GM18951 (cell line): ENCODE results near the gene NFATC1.

Source experiments
- POLR2A ChIP-seq: IDR thresholded peaks from 4 replicates; pipeline ENCODE4 v1.6.1; 2011; ENCODE audit warnings: mild to moderate bottlenecking; ENCODE audit not compliant: insufficient read length, insufficient read depth; ENCODE audit errors: extremely low read depth
- in situ Hi-C: fragments of 300-500 bp; cut with MboI; formaldehyde crosslinking; loops from one replicate; pipeline ENCODE4 v1.12.0; 2022; ENCODE audit warnings: low sequenced_read_pairs, mixed read lengths, inconsistent platforms; ENCODE audit not compliant: unreplicated experiment

The NFATC1 gene

GRCh38 chr18:79379251-79379905 lies 16.4 kb upstream of the NFATC1 start:
- in situ Hi-C loops, result loop anchor here (5.0 kb wide), 2 partner anchors 153 to 263 kb away; no protein-coding TSS in a partner anchor
- TF ChIP-seq POLR2A, result no peak

DNA sequence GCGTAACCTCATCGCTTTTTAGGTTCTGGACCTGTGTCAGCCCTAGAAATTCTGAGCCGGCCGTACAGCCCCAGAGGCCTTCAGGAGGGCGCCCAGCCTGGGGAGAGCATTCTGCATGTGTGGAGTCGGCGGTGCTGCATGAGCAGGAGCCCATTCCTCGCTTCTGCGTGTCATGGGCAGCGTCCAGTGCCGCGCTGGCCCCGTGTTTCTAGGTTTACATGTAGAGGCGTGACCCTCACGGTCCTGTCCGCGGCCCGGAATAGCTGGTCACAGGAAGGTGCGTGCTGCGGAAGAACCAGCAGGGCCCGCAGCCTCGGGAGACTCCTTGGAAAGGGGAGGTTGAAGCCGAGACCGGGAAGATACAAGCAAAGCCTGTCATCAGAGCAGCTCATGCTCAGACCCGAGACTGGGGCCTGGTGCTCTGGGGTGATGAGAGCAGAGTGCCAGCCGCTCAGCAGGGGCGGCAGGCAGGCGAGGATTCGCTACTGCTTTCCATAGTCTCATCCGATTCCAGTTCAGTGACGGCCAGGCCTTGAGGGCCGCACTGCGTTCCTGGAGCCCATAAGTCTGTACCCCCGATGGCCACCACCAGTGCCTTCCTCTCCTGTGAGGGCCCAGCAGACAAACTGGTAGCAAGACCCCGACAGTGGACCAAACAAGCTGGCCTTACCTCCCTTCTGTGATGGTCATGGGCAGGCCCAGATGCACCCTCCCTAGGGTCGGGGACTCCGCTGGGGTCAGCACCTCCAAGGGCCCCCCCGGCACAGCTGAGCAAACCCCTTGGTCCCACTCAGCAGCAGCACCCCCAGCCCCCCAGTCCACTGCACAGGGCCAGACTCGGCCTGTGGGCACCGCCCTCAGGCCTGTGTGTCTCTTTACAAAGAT lies 15.6 kb upstream of the NFATC1 start:
- in situ Hi-C loops, result loop anchor here (5.0 kb wide), 2 partner anchors 152 to 262 kb away; no protein-coding TSS in a partner anchor
- no peak for TF ChIP-seq POLR2A

- no peak for TF ChIP-seq POLR2A
- in situ Hi-C loops, result no loop called here
Measured at GRCh38 chr18:79380816-79381806, 14.6 kb upstream of the NFATC1 start.

DNA sequence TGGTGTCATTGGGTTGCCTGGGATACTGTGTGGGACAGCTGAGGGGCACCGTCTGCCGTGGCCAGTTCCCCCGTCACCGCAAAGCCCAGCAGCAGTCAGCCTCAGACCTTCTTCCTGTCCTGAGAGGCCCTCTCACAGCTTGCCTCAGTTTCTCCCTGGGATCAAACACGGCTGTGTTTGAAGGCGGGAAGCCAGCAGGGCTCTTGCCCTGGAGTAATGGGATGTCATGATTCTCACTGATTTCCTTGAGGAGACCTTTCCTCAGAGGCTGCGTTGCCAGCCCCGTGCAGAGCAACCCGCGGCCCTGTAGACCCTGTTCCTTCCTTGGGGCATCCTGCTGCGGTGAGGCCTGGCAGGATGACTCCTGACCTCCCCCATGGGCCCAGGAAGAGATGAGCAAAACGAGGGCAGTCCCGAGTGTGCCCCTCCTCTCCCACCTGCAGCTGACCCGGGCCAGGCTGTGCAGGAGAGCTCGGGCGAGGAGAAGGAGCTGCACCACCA lies 13.9 kb upstream of the NFATC1 start:
- TF ChIP-seq POLR2A, result no peak
- in situ Hi-C loops, result no loop called here

DNA sequence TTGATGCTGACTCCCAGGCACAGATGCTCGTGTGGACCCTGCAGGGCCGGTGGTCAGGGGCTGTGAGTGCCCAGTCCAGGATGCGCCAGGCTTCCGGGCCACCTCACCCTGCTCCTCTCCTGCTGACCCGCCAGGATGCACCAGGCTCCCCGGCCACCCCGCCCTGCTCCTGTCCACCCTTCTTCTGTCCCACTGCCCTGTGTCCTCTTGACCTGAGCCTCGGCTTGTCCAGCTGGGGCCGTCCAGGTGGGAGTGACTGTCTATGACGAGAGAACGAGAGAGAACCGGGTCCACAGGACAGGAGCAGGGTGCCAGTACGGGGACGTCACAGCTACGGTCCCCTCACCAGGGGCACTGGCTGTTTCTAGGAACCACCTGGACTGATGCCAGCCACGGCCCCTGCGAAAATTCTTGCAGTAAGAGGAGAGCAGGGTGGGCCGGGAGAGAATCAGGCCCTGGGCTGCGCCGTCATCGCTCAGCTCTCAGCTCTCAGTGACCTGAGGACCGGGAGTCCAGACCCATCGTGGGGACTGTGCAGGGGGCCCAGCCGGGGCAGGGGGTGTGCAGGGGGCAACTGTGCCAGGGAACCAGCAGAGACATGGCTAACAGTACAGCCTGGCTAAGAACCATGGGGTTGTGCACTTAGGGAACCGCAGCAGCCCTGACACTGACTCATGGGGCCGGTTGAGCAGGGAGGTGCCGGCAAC lies 12.9 kb upstream of the NFATC1 start:
- in situ Hi-C loops, result no loop called here
- no peak for TF ChIP-seq POLR2A

- in situ Hi-C loops, result no loop called here
Measured at GRCh38 chr18:79383388-79384056, 12.2 kb upstream of the NFATC1 start.

DNA sequence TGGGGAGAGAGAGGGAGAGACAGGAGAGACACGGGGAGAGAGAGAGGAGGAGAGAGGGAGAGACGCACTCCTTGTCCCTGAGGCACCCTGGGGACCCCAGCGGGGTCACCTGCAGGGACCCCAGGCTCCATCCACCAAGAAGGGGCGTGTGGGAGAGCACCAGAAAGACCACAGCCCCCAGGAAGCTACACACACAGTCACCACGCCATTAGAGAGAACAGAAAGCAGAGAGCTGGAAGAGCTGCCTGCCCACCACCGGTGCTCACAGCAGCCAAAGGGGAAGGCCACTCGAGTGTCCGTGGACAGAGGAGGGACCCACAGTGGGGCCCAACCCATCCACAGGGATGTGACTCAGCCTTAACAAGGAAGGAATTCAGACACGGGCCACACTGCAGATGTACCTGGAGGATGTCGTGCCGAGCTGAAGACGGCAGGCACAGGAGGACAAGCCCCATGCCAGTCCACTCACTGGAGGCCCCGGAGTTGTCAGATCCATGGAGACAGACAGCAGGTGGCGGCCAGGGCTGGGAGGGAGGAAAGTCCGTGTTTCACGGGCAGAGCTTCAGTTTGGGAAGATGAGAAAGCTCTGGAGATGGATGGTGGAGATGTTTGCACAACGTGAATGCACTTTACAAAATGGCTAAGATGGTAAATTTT lies 11.5 kb upstream of the NFATC1 start:
- no peak for TF ChIP-seq POLR2A
- in situ Hi-C loops, result no loop called here

More at GRCh38 chr18:79383388-79384056, 12.2 kb upstream of the NFATC1 start:
- no peak for TF ChIP-seq POLR2A

- in situ Hi-C loops, result no loop called here
- TF ChIP-seq POLR2A, result no peak
Measured at GRCh38 chr18:79384834-79385233, 10.9 kb upstream of the NFATC1 start.

GRCh38 chr18:79385326-79385707 lies 10.4 kb upstream of the NFATC1 start:
- in situ Hi-C loops, result no loop called here
- TF ChIP-seq POLR2A, result no peak

- no peak for TF ChIP-seq POLR2A
Measured at GRCh38 chr18:79385708-79386341, 9.9 kb upstream of the NFATC1 start.

DNA sequence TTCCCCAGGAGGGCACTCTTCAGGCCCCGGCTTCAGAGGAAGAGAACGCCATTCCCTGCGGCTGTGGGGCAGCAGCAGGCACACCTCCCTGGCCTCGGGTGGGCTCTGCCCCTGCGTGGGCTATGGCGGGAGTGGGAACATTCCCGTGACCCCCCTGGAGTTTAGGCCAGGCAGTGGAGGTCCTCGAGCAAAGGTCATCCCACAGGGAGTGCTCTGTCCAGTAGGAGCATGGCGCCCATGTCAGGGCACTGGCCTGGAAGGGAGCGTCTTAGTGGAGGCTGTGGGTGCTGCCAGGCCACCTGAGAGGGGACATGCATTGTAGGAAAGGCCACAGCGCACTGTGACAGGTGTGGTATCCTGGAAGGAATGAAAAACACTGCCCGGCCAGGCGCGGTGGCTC lies 9.2 kb upstream of the NFATC1 start:
- in situ Hi-C loops, result no loop called here

More at GRCh38 chr18:79385708-79386341, 9.9 kb upstream of the NFATC1 start:
- in situ Hi-C loops, result no loop called here

More for the DNA sequence above, 9.2 kb upstream of the NFATC1 start:
- no peak for TF ChIP-seq POLR2A
